ENCODE results near the gene STKLD1. TPM values are rescaled to one million over a fixed set of nuclear protein-coding genes. Genes with fewer than 3 reads are reported as not detected.
A peak's percentile ranks its signal among the peaks of the same experiment; 100 is the strongest.

STKLD1 gene
- total RNA-seq, 1 experiment from 2014 or later: 3.1 TPM

GRCh38 chr9:133360400-133361393 is 15.5 kb upstream of the STKLD1 start:
- Histone ChIP-seq H4K20me1 (ENCODE audit: insufficient read depth) (peaks cover 56% of the 10 kb centered on the region), H2AFZ (no peak overlapping the region), H3K36me3 (ENCODE audit: low read depth) (peaks cover 29% of the 10 kb centered on the region), H3K4me1 (replicated peaks; ENCODE audit: insufficient read depth) (peaks cover 7% of the 10 kb centered on the region), H3K9me3 (ENCODE audit: insufficient read depth, low read depth) (no peaks in the 10 kb centered on the region), H3K9me2 (ENCODE audit: insufficient read depth) (no peaks in the 10 kb centered on the region), H3K4me2 (no peak overlapping the region), H3K4me3 (no peak overlapping the region), H3K27ac (no peak overlapping the region), H3K27me3 (ENCODE audit: insufficient read depth, low read depth) (no peaks in the 10 kb centered on the region), H3F3A (ENCODE audit: insufficient read depth, low read depth) (peaks cover 36% of the 10 kb centered on the region), H3K79me2 (ENCODE audit: low read depth) (peaks cover 13% of the 10 kb centered on the region)
- ChIA-PET CTCF (interaction anchor here (0.7 kb wide), 1 partner anchor 246 kb away, joined by 3 read pairs; no protein-coding TSS in a partner anchor), POLR2A (ENCODE audit: unreplicated experiment) (no interaction called here)
- BruUV-seq (replicated peaks): no TSS peak
- DNase-seq: no peak
- TF ChIP-seq CTCF (conservative IDR thresholded peaks at IDR 0.05) (no peak), EZH2 (IDR thresholded peaks at IDR 0.05; ENCODE audit: low read depth) (no peak)
- intact Hi-C loops (cut with micrococcal nuclease; ENCODE audit: unreplicated experiment): no loop called here

DNA sequence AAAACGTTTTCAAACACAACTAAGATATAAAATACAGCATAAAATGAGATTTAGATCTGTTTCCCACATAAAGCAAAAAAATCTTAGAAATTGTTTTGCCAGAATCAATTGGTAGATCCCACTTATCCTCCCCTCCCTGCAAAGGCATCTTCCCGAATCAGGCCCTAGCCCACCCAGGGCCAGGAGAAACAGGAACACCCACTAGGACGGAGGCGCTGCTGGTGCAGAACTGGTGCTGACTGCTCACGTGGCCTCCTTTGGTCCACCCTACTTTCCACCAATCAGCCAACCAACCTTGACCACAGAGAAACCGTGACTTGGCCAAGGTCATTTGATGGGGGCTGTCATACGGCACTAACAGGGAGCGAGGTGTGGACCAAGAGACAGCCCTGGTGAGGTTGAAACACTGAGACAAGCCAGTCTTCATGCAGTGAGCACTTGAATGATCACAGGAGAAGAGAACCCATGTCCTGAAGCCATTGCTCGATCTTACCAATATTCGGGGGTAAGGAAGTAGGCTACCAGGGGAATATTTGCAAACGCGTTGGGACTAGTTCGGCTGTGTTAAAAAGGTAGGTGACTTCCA is 14.6 kb upstream of the STKLD1 start:
- H3K9me3 ChIP-seq (ENCODE audit: insufficient read depth, low read depth): no peaks in the 10 kb centered on the region
- peaks cover 36% of the 10 kb centered on the region for H3F3A ChIP-seq (ENCODE audit: insufficient read depth, low read depth)
- peaks cover 65% of the 10 kb centered on the region for H4K20me1 ChIP-seq (ENCODE audit: insufficient read depth)
- peaks cover 37% of the 10 kb centered on the region for H3K36me3 ChIP-seq (ENCODE audit: low read depth)
- no TSS peak for BruUV-seq (replicated peaks)
- no peaks in the 10 kb centered on the region for H3K9me2 ChIP-seq (ENCODE audit: insufficient read depth)
- ChIA-PET POLR2A (ENCODE audit: unreplicated experiment) (no interaction called here), CTCF (no interaction called here)
- peaks cover 7% of the 10 kb centered on the region for H3K4me1 ChIP-seq (replicated peaks; ENCODE audit: insufficient read depth)
- no peak overlapping the region for H3K27ac ChIP-seq
- no peak for TF ChIP-seq EZH2 (IDR thresholded peaks at IDR 0.05; ENCODE audit: low read depth)
- no peak for TF ChIP-seq CTCF (conservative IDR thresholded peaks at IDR 0.05)
- H3K4me2 ChIP-seq: no peak overlapping the region
- DNase-seq: no peak
- intact Hi-C loops (cut with micrococcal nuclease; ENCODE audit: unreplicated experiment): no loop called here
- no peaks in the 10 kb centered on the region for H3K27me3 ChIP-seq (ENCODE audit: insufficient read depth, low read depth)
- peaks cover 9% of the 10 kb centered on the region; the same call in 1 of the 2 replicates for H3K79me2 ChIP-seq (ENCODE audit: low read depth)
- H3K4me3 ChIP-seq: no peak overlapping the region
- no peak overlapping the region for H2AFZ ChIP-seq

GRCh38 chr9:133362359-133363044 is 13.7 kb upstream of the STKLD1 start:
- H3K27ac ChIP-seq: no peak overlapping the region
- no peaks in the 10 kb centered on the region for H3K27me3 ChIP-seq (ENCODE audit: insufficient read depth, low read depth)
- H3F3A ChIP-seq (ENCODE audit: insufficient read depth, low read depth): peaks cover 36% of the 10 kb centered on the region
- CTCF ChIA-PET: interaction anchor here (0.5 kb wide), 1 partner anchor 177 kb away, joined by 3 read pairs; no protein-coding TSS in a partner anchor
- POLR2A ChIA-PET (ENCODE audit: unreplicated experiment): no interaction called here
- peaks cover 74% of the 10 kb centered on the region for H4K20me1 ChIP-seq (ENCODE audit: insufficient read depth)
- DNase-seq: no peak
- TSS peak; percentile 13 for BruUV-seq (replicated peaks)
- no peak overlapping the region for H3K4me3 ChIP-seq
- H3K9me2 ChIP-seq (ENCODE audit: insufficient read depth): no peaks in the 10 kb centered on the region
- peaks cover 2% of the 10 kb centered on the region for H3K4me1 ChIP-seq (replicated peaks; ENCODE audit: insufficient read depth)
- H2AFZ ChIP-seq: no peak overlapping the region
- TF ChIP-seq CTCF (conservative IDR thresholded peaks at IDR 0.05) (no peak), EZH2 (IDR thresholded peaks at IDR 0.05; ENCODE audit: low read depth) (no peak)
- peaks cover 39% of the 10 kb centered on the region for H3K36me3 ChIP-seq (ENCODE audit: low read depth)
- no peak overlapping the region for H3K4me2 ChIP-seq
- intact Hi-C loops (cut with micrococcal nuclease; ENCODE audit: unreplicated experiment): no loop called here
- H3K79me2 ChIP-seq (ENCODE audit: low read depth): peaks cover 8% of the 10 kb centered on the region; the same call in 1 of the 2 replicates
- no peaks in the 10 kb centered on the region for H3K9me3 ChIP-seq (ENCODE audit: insufficient read depth, low read depth)

Data from PC-9 (cell line).